ENCODE measurements around the gene GP1BA.

- TF ChIP-seq RAD21 (IDR thresholded peaks at IDR 0.05) (no peak), MAX (IDR thresholded peaks at IDR 0.05) (no peak), CTCF (IDR thresholded peaks at IDR 0.05; ENCODE audit: low read depth, low read length, missing input control) (no peak), EGR1 (IDR thresholded peaks at IDR 0.05; ENCODE audit: low read depth in 2 of 2) (no peak), ATF3 (IDR thresholded peaks at IDR 0.05) (no peak), REST (IDR thresholded peaks at IDR 0.05) (no peak), HNF4G (IDR thresholded peaks at IDR 0.05) (no peak), SP1 (IDR thresholded peaks at IDR 0.05) (no peak), GABPA (IDR thresholded peaks at IDR 0.05 in 1 of 2, conservative IDR thresholded peaks at IDR 0.05 in 1 of 2) (peak in 1 of 2 donors; percentile 44), TAF1 (conservative IDR thresholded peaks at IDR 0.05) (no peak), ZBTB33 (IDR thresholded peaks at IDR 0.05) (no peak)
Observed at GRCh38 chr17:4900231-4901107, 31.6 kb upstream of the GP1BA start.
